PC-3 (cell line): ENCODE measurements around the gene TMEM143. TPM values are rescaled to one million over a fixed set of nuclear protein-coding genes. Genes with fewer than 3 reads are reported as not detected.
A peak's percentile ranks its signal among the peaks of the same experiment; 100 is the strongest.

Experiments used
- ATAC-seq: fragments of 200-7000 bp; cut with Tn5 transposase; 2 replicates; pipeline ENCODE4 v1.9.1; 2020; ENCODE audit warnings: mild to moderate bottlenecking, moderate library complexity
- BruUV-seq: library from RNA; stranded (reverse); fragments of 400-500 nt; replicated peaks from 2 replicates; lab custom pipeline; 2021; lab: Mats Ljungman, UMichigan
- CTCF ChIA-PET: fragments of 300-600 bp; sonication (Branson Sonifier 250); formaldehyde crosslinking; loops from one replicate; lab custom pipeline; 2022; ENCODE audit warnings: antibody characterized with exemption; lab: Charles Lee
- POLR2A ChIA-PET: fragments of 300-600 bp; sonication (Branson Sonifier 250); formaldehyde crosslinking; loops from one replicate; lab custom pipeline; 2022; ENCODE audit warnings: antibody characterized with exemption; ENCODE audit not compliant: unreplicated experiment; lab: Charles Lee
- DNase-seq: peaks from one replicate; pipeline ENCODE4 v3.0.0-alpha.2; 2015
- H2AFZ ChIP-seq: fragments of 300-600 bp; sonication (generic); 2 replicates; pipeline ENCODE4 v1.6.0; 2016; ENCODE audit warnings: antibody characterized with exemption, low read length
- H3F3A ChIP-seq: fragments of 300-600 bp; sonication (generic); one replicate; pipeline ENCODE4 v1.6.0; 2017; ENCODE audit warnings: antibody characterized with exemption, low read length, control low read depth, mild to moderate bottlenecking; ENCODE audit not compliant: unreplicated experiment
- H3K27ac ChIP-seq: fragments of 300-600 bp; sonication (generic); 2 replicates; pipeline ENCODE4 v1.5.1; 2016; ENCODE audit warnings: mild to moderate bottlenecking, low read length
- H3K27me3 ChIP-seq: fragments of 300-600 bp; sonication (generic); 2 replicates; pipeline ENCODE4 v1.6.1; 2016; ENCODE audit warnings: low read length, mixed read lengths
- H3K36me3 ChIP-seq: fragments of 300-600 bp; sonication (generic); 2 replicates; pipeline ENCODE4 v1.6.1; 2016; ENCODE audit warnings: low read depth, mixed run types, low read length, mixed read lengths
- H3K4me1 ChIP-seq: fragments of 300-600 bp; sonication (generic); 2 replicates; pipeline ENCODE4 v1.5.1; 2016; ENCODE audit warnings: low read length; ENCODE audit not compliant: insufficient read depth
- H3K4me2 ChIP-seq: fragments of 300-600 bp; sonication (generic); 2 replicates; pipeline ENCODE4 v1.6.0; 2016; ENCODE audit warnings: low read length
- H3K4me3 ChIP-seq: fragments of 300-600 bp; sonication (generic); 2 replicates; pipeline ENCODE4 v1.5.1; 2016; ENCODE audit warnings: mild to moderate bottlenecking, low read length, mixed read lengths
- H3K79me2 ChIP-seq: fragments of 300-600 bp; sonication (generic); 2 replicates; pipeline ENCODE4 v1.6.1; 2017; ENCODE audit warnings: low read length, mixed read lengths
- H3K9ac ChIP-seq: fragments of 300-600 bp; sonication (generic); 2 replicates; pipeline ENCODE4 v1.6.0; 2016; ENCODE audit warnings: mild to moderate bottlenecking, low read length
- H3K9me2 ChIP-seq: fragments of 300-600 bp; sonication (generic); replicated peaks from 2 replicates; pipeline ENCODE4 v1.6.1; 2016; ENCODE audit warnings: mixed run types, low read length, mixed read lengths
- H3K9me3 ChIP-seq: fragments of 300-600 bp; sonication (generic); 2 replicates; pipeline ENCODE4 v1.6.1; 2016; ENCODE audit warnings: low read length, mixed read lengths
- H4K20me1 ChIP-seq: fragments of 300-600 bp; sonication (generic); 2 replicates; pipeline ENCODE4 v1.6.1; 2016; ENCODE audit warnings: low read length, mixed read lengths
- EZH2 ChIP-seq: fragments of 300-600 bp; sonication (generic); IDR thresholded peaks from one replicate; pipeline ENCODE4 v1.6.1; 2017; ENCODE audit warnings: antibody characterized with exemption, mild to moderate bottlenecking, low read length; ENCODE audit not compliant: unreplicated experiment
- EZH2phosphoT487 ChIP-seq: fragments of 300-600 bp; sonication (generic); IDR thresholded peaks from 2 replicates; pipeline ENCODE4 v1.6.1; 2018; ENCODE audit warnings: mild to moderate bottlenecking, antibody characterized with exemption, low read length, borderline replicate concordance
- intact Hi-C: fragments of 100-400 bp; cut with micrococcal nuclease; formaldehyde crosslinking; loops from 2 replicates; pipeline ENCODE4 v1.9.0; 2023
- total RNA-seq: library from RNA; depleted of rRNA; stranded (reverse); fragments of >200 nt; gene quantifications from 2 replicates; pipeline ENCODE4 v1.2.3, GENCODE V29; 2014
- TF ChIP-seq, protein P1 (sequence below): fragments of 300-600 bp; sonication (generic); conservative IDR thresholded peaks from 2 replicates; pipeline ENCODE4 v1.5.1; 2017; ENCODE audit warnings: antibody characterized with exemption, low read depth, mild to moderate bottlenecking, low read length

The TMEM143 gene
- total RNA-seq, 1 experiment from 2014 or later = 7.1 TPM

GRCh38 chr19:48394331-48395169 is 30.8 kb upstream of the TMEM143 start:
- H3K27ac ChIP-seq = no peak overlapping the region
- ChIA-PET CTCF (no interaction called here), POLR2A (no interaction called here)
- ATAC-seq (no peak), DNase-seq (no peak)
- no peaks in the 10 kb centered on the region for H4K20me1 ChIP-seq
- H3K4me2 ChIP-seq = peak overlapping the region; percentile 92
- H3K9me3 ChIP-seq = no peaks in the 10 kb centered on the region
- TF ChIP-seq, protein P1, sequence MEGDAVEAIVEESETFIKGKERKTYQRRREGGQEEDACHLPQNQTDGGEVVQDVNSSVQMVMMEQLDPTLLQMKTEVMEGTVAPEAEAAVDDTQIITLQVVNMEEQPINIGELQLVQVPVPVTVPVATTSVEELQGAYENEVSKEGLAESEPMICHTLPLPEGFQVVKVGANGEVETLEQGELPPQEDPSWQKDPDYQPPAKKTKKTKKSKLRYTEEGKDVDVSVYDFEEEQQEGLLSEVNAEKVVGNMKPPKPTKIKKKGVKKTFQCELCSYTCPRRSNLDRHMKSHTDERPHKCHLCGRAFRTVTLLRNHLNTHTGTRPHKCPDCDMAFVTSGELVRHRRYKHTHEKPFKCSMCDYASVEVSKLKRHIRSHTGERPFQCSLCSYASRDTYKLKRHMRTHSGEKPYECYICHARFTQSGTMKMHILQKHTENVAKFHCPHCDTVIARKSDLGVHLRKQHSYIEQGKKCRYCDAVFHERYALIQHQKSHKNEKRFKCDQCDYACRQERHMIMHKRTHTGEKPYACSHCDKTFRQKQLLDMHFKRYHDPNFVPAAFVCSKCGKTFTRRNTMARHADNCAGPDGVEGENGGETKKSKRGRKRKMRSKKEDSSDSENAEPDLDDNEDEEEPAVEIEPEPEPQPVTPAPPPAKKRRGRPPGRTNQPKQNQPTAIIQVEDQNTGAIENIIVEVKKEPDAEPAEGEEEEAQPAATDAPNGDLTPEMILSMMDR = no peak
- H3K9me2 ChIP-seq = no peaks in the 10 kb centered on the region
- H3K79me2 ChIP-seq = peaks cover 17% of the 10 kb centered on the region
- intact Hi-C loops = loop anchor here (5.0 kb wide), 1 partner anchor 53 kb away; the partner anchor contains the start of gene GRWD1
- peaks cover 9% of the 10 kb centered on the region for H3K4me1 ChIP-seq
- H2AFZ ChIP-seq = peak overlapping the region; percentile 76
- H3K9ac ChIP-seq = no peak overlapping the region
- H3K4me3 ChIP-seq = peak overlapping the region; percentile 65
- no TSS peak for BruUV-seq
- no peaks in the 10 kb centered on the region; the same call in 1 of the 2 replicates for H3K27me3 ChIP-seq
- no peaks in the 10 kb centered on the region for H3F3A ChIP-seq
- no peaks in the 10 kb centered on the region for H3K36me3 ChIP-seq

GRCh38 chr19:48393559-48394330 is 30.0 kb upstream of the TMEM143 start, which contains the start of gene GRIN2D:
Gene GRIN2D, plus strand, starts transcription at chr19:48393668. Its CDS starts 4,725 bp downstream, at chr19:48398393.
- H3K36me3 ChIP-seq = no peaks in the 10 kb centered on the region; the same call in 1 of the 2 replicates
- H3K9ac ChIP-seq = no peak within 1 kb of the TSS
- BruUV-seq = no TSS peak
- H3K4me1 ChIP-seq = peaks cover 9% of the 10 kb centered on the region
- no peak within 1 kb of the TSS for H3K27ac ChIP-seq
- peak; percentile 9; the same call in 1 of the 2 replicates for ATAC-seq
- peak within 1 kb of the TSS; percentile 92 for H3K4me2 ChIP-seq
- no peaks in the 10 kb centered on the region for H3F3A ChIP-seq
- no peaks in the 10 kb centered on the region for H3K9me3 ChIP-seq
- H3K4me3 ChIP-seq = peak within 1 kb of the TSS; percentile 65
- POLR2A ChIA-PET = interaction anchor here (0.6 kb wide), 1 partner anchor 41 kb away, joined by 4 read pairs; no protein-coding TSS in a partner anchor
- TF ChIP-seq EZH2 (no peak), EZH2phosphoT487 (no peak)
- TF ChIP-seq, protein P1 = no peak; the same call in 1 of the 2 replicates
- H4K20me1 ChIP-seq = no peaks in the 10 kb centered on the region
- intact Hi-C loops = loop anchor here (5.0 kb wide), 1 partner anchor 54 kb away; the partner anchor contains the start of gene GRWD1
- H3K27me3 ChIP-seq = no peaks in the 10 kb centered on the region; the same call in 1 of the 2 replicates
- H2AFZ ChIP-seq = peak within 1 kb of the TSS; percentile 76
- peak; percentile 26 for DNase-seq
- H3K9me2 ChIP-seq = no peaks in the 10 kb centered on the region
- CTCF ChIA-PET = no interaction called here
- H3K79me2 ChIP-seq = peaks cover 22% of the 10 kb centered on the region
